Spinal cord (tissue), 10 donors: ENCODE measurements around the gene SPEF2. TPM values are rescaled to one million over a fixed set of nuclear protein-coding genes. Genes with fewer than 3 reads are reported as not detected.

Experiments
- DNase-seq, 6 donors: peaks; one replicate each; pipeline versions ENCODE4 v3.0.0 to v3.0.0-alpha.2; 2013 to 2015; ENCODE audit warnings: low spot score in 6 of 6, low read depth in 4 of 6
- H3K27ac ChIP-seq: one replicate; pipeline ENCODE4 v1.5.1; 2013; ENCODE audit warnings: low read depth, low read length, control low read depth
- H3K27me3 ChIP-seq: one replicate; pipeline ENCODE4 v1.6.1; 2013; ENCODE audit warnings: low read length; ENCODE audit not compliant: control insufficient read depth, insufficient read depth
- H3K36me3 ChIP-seq: one replicate; pipeline ENCODE4 v1.6.1; 2013; ENCODE audit warnings: low read length; ENCODE audit not compliant: control insufficient read depth, insufficient read depth
- H3K4me1 ChIP-seq: one replicate; pipeline ENCODE4 v1.6.1; 2013; ENCODE audit warnings: low read length; ENCODE audit not compliant: control insufficient read depth, insufficient read depth
- H3K4me3 ChIP-seq: one replicate; pipeline ENCODE4 v1.5.1; 2013; ENCODE audit warnings: low read depth, low read length, control low read depth
- H3K9me3 ChIP-seq: one replicate; pipeline ENCODE4 v1.6.1; 2013; ENCODE audit warnings: low read length; ENCODE audit not compliant: control insufficient read depth, insufficient read depth
- WGBS: methylation state at CpG from one replicate; pipeline ENCODE4 v1.1.5; 2013; ENCODE audit warnings: missing lambda C conversion rate; ENCODE audit not compliant: insufficient coverage; 5-methylcytosine and 5-hydroxymethylcytosine counted together
- polyA plus RNA-seq, 2 donors: library from polyadenylated mRNA; unstranded; fragments of 120-200 nt; gene quantifications; one replicate each; pipeline ENCODE4 v1.2.1, GENCODE V29; 2013; ENCODE audit not compliant: insufficient read length in 2 of 2
- total RNA-seq, 2 donors: library from RNA; depleted of rRNA in 1 of 2; stranded (reverse); fragments of 120-200 nt in 1 of 2; fragments of >200 nt in 1 of 2; gene quantifications; one replicate each; pipeline versions ENCODE4 v1.2.3 to v1.2.4, GENCODE V29; 2013 to 2014
- donor health status: healthy.

The SPEF2 gene
- total and polyA plus RNA-seq, 4 donors: 14.9 to 36.4 (median 21.7) TPM

DNA sequence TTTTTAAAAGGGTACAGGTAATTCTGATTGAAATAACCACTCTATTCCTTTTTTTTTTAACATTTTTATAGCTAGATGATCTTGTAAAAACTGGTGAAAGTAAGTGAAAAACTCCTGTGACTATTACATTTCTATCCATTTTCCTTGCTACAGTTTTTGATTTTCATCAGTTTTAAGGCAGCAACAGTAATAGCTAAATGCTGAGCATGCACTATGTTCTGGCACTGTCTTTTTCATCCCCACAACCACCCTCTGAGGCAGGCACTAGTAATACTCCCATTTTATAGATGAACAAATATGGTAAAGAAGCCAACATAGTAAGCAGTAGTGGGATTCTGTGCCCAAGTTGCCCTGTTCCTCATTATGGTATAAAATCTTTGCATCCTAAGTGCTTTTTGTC, 126.0 kb downstream of the SPEF2 start:
- no peaks in the 10 kb centered on the region for H3K27me3 ChIP-seq
- H3K27ac ChIP-seq: no peak overlapping the region
- H3K4me1 ChIP-seq: no peaks in the 10 kb centered on the region
- H3K9me3 ChIP-seq: no peaks in the 10 kb centered on the region
- no peak for DNase-seq
- no peak overlapping the region for H3K4me3 ChIP-seq
- no peaks in the 10 kb centered on the region for H3K36me3 ChIP-seq

GRCh38 chr5:35745193-35745592, 127.5 kb downstream of the SPEF2 start:
- Histone ChIP-seq H3K36me3 (no peaks in the 10 kb centered on the region), H3K4me1 (no peaks in the 10 kb centered on the region), H3K4me3 (no peak overlapping the region), H3K9me3 (no peaks in the 10 kb centered on the region), H3K27ac (no peak overlapping the region), H3K27me3 (no peaks in the 10 kb centered on the region)
- DNase-seq: no peak
- 95% methylated on average over 4 of the region's 8 CpGs for WGBS

DNA sequence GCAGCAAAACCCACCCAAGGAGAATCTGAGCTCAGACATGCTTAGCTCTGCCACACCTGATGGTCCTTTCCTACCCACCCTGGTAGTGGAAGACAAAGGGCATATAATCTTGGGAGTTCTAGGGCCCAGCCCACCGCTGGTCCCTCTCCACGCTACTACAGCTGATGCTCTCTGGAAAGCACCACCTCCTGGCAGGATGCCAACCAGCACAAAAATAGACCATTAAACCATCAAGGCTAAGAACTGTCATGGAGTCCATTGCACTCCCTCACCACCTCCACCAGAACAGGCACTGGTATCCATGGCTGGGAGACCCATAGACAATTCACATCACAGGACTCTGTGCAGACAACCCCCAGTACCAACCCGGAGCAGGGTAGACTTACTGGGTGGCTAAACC, 128.0 kb downstream of the SPEF2 start:
- Histone ChIP-seq H3K4me3 (no peak overlapping the region), H3K4me1 (no peaks in the 10 kb centered on the region), H3K27me3 (no peaks in the 10 kb centered on the region), H3K27ac (no peak overlapping the region), H3K36me3 (no peaks in the 10 kb centered on the region), H3K9me3 (no peaks in the 10 kb centered on the region)
- DNase-seq: no peak
- WGBS: 95% methylated on average over 3 of the region's 3 CpGs

- no peaks in the 10 kb centered on the region for H3K36me3 ChIP-seq
- no peaks in the 10 kb centered on the region for H3K4me1 ChIP-seq
- no peaks in the 10 kb centered on the region for H3K27me3 ChIP-seq
- H3K9me3 ChIP-seq: no peaks in the 10 kb centered on the region
- WGBS: no CpG with 5 or more reads among the region's 6 CpGs
- DNase-seq: no peak
- H3K27ac ChIP-seq: no peak overlapping the region
- no peak overlapping the region for H3K4me3 ChIP-seq
Observed at GRCh38 chr5:35752012-35752411, 134.3 kb downstream of the SPEF2 start.

- no peaks in the 10 kb centered on the region for H3K9me3 ChIP-seq
- WGBS: 63% methylated on average over 4 of the region's 5 CpGs
- no peaks in the 10 kb centered on the region for H3K27me3 ChIP-seq
- no peaks in the 10 kb centered on the region for H3K4me1 ChIP-seq
- H3K27ac ChIP-seq: no peak overlapping the region
- peak in 1 of 6 donors; percentile 24 for DNase-seq
- H3K36me3 ChIP-seq: no peaks in the 10 kb centered on the region
- no peak overlapping the region for H3K4me3 ChIP-seq
Observed at GRCh38 chr5:35753500-35753899, 135.8 kb downstream of the SPEF2 start.

- WGBS: 11% methylated on average over 1 of the region's 1 CpG
- Histone ChIP-seq H3K9me3 (no peaks in the 10 kb centered on the region), H3K27me3 (no peaks in the 10 kb centered on the region), H3K27ac (no peak overlapping the region), H3K4me3 (no peak overlapping the region), H3K4me1 (no peaks in the 10 kb centered on the region), H3K36me3 (no peaks in the 10 kb centered on the region)
- no peak for DNase-seq
Observed at GRCh38 chr5:35754481-35754880, 136.8 kb downstream of the SPEF2 start.

- no peak overlapping the region for H3K27ac ChIP-seq
- no peak overlapping the region for H3K4me3 ChIP-seq
- no peaks in the 10 kb centered on the region for H3K27me3 ChIP-seq
- no peaks in the 10 kb centered on the region for H3K4me1 ChIP-seq
- no peaks in the 10 kb centered on the region for H3K36me3 ChIP-seq
- WGBS: no CpG with 5 or more reads among the region's 5 CpGs
- DNase-seq: no peak
- no peaks in the 10 kb centered on the region for H3K9me3 ChIP-seq
Observed at GRCh38 chr5:35755966-35756365, 138.3 kb downstream of the SPEF2 start.

- no peak overlapping the region for H3K27ac ChIP-seq
- H3K4me3 ChIP-seq: no peak overlapping the region
- 67% methylated on average over 1 of the region's 5 CpGs for WGBS
- no peaks in the 10 kb centered on the region for H3K4me1 ChIP-seq
- H3K36me3 ChIP-seq: no peaks in the 10 kb centered on the region
- no peaks in the 10 kb centered on the region for H3K27me3 ChIP-seq
- no peaks in the 10 kb centered on the region for H3K9me3 ChIP-seq
- no peak for DNase-seq
Observed at GRCh38 chr5:35758151-35758724, 140.6 kb downstream of the SPEF2 start.

GRCh38 chr5:35761541-35761940, 143.9 kb downstream of the SPEF2 start:
- Histone ChIP-seq H3K9me3 (no peaks in the 10 kb centered on the region), H3K27ac (no peak overlapping the region), H3K27me3 (no peaks in the 10 kb centered on the region), H3K4me3 (no peak overlapping the region), H3K4me1 (no peaks in the 10 kb centered on the region), H3K36me3 (no peaks in the 10 kb centered on the region)
- DNase-seq: no peak
- no CpG with 5 or more reads among the region's 4 CpGs for WGBS

DNA sequence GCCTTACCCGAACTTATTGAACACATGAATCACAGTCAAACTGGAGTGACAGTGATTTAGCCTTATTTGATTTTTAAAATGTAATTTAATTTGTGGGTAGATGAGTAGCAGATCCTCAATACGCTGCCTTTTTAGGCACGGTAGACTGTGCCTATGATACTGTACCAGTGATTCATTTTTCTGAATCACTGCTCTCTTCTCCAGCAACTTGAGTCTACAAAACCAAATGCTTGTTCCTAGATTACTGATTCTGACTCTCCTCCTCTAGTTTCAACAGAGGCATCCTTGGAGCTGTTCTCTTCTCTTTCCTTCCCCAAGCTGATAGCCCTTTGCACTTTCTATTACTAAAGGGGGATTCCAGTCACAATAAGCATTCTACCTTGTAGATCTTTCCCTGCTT, 144.7 kb downstream of the SPEF2 start:
- no peaks in the 10 kb centered on the region for H3K9me3 ChIP-seq
- H3K4me3 ChIP-seq: no peak overlapping the region
- H3K27me3 ChIP-seq: no peaks in the 10 kb centered on the region
- H3K4me1 ChIP-seq: no peaks in the 10 kb centered on the region
- no peak overlapping the region for H3K27ac ChIP-seq
- DNase-seq: no peak
- WGBS: 100% methylated on average over 1 of the region's 3 CpGs
- H3K36me3 ChIP-seq: no peaks in the 10 kb centered on the region
